HG03095 (cell line): ENCODE data around the gene PPP1R12C.

Source experiments
- ATAC-seq: cut with Tn5 transposase; IDR thresholded peaks from one replicate; pipeline ENCODE4 v1.9.1; 2021; ENCODE audit warnings: moderate library complexity; ENCODE audit not compliant: unreplicated experiment

Gene PPP1R12C

GRCh38 chr19:55091126-55091910, 26.1 kb downstream of the PPP1R12C start:
- ATAC-seq, result no peak

- ATAC-seq, result no peak
Observed at GRCh38 chr19:55090564-55090963, 26.9 kb downstream of the PPP1R12C start.

GRCh38 chr19:55089342-55089944, 28.0 kb downstream of the PPP1R12C start:
- no peak for ATAC-seq

DNA sequence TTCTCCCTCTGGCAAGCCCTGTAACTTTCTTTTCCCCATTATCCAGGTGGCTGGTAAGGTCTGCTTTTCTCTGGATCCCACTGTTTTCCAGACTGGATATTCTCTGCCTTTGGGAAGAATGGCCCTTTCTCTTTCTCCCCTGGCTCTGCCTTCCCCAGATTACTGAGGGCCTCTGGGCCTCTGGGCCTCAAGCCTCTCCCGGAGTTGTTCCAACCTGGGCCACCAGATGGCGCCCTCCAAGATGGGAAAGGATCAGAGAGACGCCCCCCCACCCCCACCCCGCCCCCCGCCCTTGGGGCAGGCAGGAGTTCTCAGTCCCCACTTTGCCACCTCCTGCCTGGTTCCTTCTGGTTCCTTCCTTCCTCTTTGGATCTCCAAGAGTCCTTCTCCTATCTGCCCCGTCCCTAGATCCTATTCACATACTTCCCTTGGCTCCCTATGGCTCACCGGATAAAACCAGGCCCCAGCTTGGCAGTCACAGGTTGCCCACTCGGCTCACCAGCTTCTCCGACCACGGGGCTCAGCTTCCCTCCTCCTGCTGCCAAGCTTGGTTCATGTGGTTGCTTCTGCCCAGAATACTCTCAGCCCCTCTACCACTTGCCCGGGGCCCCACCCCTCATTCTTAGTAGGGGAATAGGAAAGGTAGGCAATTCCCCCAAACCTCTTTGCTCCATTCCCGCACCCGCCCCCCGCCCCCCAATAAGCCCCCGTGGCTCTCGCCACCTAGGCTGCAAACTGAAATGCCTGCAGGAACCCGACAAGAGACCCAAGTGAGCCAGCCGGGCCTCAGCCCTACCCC, 28.7 kb downstream of the PPP1R12C start:
- ATAC-seq, result no peak

GRCh38 chr19:55088021-55088451, 29.4 kb downstream of the PPP1R12C start:
- no peak for ATAC-seq

DNA sequence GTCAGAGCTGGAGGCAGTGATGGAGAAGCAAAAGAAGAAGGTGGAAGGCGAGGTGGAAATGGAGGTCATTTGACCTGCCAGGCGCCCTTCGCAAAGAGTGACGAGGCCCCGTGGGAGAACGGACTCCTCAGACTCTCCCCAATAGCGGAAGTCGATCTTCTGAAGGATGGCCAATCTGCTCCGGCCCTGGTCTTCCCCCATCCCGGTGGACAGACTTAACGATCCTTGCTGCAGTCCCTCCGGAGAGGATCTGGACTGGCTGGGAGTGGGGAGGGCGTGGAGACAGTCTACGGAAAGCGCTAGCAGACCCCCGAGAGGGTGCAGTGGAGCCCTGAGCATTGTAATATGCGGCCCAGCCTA, 29.9 kb downstream of the PPP1R12C start:
- ATAC-seq, result no peak

DNA sequence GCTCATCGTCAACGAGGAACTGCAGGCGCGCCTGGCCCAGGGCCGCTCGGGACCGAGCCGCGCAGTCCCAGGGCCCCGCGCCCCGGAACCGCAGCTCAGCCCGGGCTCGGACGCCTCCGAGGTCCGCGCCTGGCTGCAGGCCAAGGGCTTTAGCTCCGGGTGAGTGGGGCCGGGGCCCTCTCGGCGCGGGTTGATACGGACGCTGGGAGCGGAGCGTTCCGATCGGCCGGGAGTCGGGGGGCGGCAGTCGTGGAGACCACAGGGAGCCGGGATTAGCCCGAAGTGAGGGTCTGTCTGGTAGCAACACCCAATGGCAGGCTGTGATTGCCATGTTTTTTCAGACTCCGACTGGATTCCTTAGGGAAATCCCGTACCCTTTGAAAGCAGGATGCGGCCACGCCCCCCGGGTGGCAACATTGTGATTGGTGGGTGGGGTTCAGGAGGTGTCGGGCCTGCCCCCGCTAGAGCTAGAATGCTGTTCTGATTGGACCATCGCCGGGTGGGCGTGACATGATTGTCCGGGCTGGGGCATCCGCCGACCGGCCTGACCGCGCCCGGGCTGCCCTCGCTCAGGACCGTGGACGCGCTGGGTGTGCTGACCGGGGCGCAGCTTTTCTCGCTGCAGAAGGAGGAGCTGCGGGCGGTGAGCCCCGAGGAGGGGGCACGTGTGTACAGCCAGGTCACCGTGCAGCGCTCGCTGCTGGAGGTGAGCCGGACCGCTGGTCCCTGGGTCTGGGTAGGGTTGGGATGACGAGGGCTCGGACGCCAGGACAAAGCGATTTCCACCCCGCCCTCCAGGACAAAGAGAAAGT, 30.5 kb downstream of the PPP1R12C start:
- no peak for ATAC-seq

DNA sequence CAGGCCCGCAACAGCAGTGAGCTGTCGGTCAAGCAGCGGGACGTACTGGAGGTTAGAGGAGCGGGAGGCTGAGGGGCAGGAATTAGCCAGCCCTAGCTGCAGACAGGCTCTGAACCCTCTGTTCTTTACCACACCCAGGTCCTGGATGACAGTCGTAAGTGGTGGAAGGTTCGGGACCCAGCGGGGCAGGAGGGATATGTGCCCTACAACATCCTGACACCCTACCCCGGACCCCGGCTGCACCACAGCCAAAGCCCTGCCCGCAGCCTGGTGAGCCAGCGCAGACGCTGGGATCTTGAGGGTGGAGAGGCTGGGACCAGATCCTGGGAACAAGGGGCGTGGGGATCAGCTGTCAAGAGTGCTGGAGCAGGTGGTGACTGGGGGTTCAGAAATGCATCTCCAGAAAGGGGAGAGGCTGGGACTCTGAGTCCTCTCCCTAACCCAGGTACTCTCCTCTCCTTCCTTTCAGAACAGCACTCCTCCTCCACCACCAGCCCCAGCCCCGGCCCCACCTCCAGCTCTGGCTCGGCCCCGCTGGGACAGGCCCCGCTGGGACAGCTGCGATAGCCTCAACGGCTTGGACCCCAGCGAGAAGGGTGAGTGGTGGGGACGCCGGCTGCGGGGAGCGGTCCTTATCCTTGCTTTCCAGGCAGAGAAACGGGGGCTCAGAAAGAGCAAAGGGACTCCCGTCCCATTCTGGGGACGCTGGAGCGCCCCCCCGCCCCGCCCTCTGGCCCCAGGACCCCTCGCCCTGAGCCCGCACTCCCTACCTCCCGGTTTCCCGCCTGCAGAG, 31.3 kb downstream of the PPP1R12C start:
- ATAC-seq, result no peak

DNA sequence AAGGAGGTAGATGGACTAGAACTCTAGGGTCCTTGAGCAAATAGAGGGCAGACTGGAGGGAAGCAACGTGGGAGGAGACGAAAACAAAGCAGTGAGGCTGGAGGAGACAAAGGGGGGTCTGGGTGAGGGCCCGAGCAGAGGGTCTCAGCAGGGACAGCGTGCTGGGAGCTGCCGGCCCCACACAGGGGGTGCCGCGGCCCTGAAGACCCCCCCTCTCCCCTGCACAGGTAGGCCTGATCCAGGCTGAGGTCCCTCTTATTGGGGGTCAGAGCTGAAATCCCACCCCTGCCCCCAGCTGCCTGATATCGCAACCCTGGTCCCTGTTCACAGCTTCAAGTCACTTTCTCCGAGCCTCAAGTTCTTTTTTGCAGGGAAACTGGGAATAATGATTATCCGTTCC, 33.0 kb downstream of the PPP1R12C start:
- ATAC-seq, result no peak

DNA sequence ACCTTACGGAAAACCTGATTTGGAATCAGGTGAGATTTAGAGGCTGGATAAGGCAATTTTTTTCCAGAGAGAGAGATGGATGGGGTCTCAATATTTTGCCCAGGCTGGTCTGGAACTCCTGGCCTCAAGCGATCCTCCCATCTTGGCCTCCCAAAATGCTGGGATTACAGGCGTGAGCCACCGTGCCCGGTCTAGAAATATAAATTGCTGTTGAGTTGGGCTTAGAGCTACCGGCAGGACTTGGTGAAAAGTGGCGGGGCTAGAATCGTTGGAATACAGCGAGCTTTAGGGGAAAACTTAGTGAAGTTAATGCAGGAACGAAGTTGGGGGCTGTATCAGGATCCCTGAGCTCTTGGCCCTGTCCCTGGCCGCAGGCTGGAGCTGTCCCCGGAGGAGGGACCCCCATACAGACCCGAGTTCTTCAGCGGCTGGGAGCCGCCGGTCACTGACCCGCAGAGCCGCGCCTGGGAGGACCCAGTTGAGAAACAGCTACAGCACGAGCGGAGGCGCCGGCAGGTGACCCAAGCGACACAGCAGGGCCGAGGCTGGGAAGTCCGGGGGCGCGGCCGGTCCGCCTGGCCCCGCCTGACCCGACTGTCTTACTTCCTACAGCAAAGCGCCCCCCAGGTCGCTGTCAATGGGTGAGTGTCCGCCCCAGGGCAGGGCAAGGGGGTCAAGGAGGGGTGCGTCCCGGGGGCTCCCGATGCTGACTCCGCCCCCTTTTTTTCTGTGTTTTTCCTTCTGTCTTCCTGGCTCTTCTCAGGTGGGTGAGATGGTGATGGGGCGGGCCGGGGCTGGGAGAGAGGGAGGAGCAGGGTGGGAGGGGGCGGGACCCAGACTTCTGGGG, 34.2 kb downstream of the PPP1R12C start:
- no peak for ATAC-seq

GRCh38 chr19:55082020-55082851, 35.2 kb downstream of the PPP1R12C start:
- no peak for ATAC-seq

DNA sequence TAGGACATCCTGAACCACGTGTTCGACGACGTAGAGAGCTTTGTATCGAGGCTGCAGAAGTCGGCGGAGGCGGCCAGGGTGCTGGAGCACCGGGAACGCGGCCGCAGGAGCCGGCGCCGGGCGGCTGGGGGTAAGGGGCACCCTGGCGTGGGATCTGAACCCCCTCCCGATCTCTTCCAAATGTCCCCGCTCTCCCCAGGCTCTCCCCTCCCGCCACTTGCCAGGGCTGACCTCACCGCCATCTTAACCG, 35.7 kb downstream of the PPP1R12C start:
- ATAC-seq, result no peak

- peak; percentile 51 for ATAC-seq
Observed at GRCh38 chr19:55080968-55081769, 36.3 kb downstream of the PPP1R12C start.

DNA sequence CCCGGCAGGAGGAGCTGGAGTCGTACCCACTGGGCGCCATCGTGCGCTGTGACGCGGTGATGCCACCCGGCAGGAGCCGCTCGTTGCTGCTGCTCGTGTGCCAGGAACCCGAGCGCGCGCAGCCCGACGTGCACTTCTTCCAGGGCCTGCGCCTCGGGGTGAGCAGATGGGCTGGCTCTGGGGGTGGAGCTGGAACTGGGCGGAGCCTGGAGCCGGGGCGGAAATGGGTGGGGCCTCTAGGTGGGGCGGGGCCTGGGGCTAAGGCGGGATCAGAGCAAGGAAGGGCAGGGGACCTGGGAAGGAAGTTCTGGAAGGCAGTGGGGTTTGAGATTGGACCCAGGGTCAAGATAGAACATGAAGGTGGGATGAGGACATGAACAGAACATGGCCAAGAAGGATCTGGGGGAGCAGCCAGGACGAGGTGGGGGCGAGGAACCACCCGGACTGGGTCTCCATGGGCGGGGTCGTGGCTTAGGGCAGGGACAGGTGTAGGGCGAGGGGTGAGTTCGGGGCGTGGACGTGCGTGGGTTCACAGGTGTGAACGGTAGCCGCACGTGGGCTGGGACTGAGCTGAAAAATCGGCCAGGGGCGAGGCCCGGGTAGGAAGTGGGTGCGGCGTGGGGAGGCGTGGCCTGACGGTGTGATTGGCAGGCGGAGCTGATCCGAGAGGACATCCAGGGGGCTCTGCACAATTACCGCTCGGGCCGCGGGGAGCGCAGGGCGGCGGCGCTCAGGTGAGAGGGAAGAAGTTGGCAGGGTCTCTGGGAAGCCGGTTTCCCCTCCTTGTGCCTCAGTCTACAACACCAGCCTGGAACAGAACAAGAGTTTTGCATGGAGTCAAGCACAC, 37.1 kb downstream of the PPP1R12C start:
- no peak for ATAC-seq

DNA sequence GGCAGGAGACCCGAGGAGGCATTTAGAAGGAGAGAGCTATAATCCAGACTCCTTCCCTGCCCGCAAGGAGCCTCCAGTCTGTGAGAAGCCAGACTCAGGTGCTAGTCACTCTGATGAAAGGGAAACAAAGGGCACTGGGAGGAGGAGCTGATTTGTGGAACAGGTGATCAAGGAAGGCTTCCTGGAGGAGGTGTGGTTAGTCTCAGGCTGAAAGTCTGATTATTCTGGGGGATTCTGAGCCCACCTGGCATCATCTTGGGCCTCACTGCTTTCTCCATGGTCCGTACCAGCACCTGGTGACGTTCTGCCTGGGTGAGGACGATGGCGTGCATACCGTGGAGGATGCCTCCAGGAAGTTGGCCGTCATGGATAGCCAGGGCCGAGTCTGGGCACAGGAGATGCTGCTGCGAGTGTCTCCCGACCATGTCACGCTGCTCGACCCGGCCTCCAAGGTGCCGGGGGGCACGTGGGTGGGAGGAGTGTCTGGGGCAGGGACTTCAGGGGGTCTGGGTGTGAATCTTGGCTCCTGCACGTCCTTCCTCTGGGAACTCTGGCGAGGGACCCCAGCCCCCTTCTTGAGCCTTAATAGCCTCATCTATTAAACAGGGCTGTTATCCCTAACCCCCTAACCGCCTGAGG, 37.9 kb downstream of the PPP1R12C start:
- no peak for ATAC-seq

GRCh38 chr19:55078996-55079395, 38.4 kb downstream of the PPP1R12C start:
- ATAC-seq, result no peak

DNA sequence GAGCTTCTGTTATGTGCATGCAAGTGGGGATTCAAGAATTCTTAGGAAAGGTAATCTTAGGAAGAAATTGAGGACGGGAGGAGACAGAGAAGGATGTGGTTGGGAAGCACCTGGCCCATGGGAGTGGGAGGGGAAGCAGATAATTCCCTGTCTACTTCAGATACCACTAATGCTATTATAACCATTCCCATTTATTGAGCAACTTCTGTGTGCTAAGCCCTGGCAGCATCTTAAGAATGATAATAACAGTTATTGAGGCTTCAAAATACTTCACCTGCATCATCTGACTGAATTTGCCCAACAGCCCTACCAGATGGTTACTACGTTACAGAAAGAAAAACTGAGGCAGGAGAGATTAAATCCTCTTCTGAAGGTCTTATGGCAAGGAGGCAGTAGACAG, 40.3 kb downstream of the PPP1R12C start:
- no peak for ATAC-seq
